ENCODE results near the gene WWOX. TPM values are rescaled to one million over a fixed set of nuclear protein-coding genes. Genes with fewer than 3 reads are reported as not detected.

Gene WWOX
- total RNA-seq, 2 experiments from 2014 or later = 20.2 to 21.4 TPM

DNA sequence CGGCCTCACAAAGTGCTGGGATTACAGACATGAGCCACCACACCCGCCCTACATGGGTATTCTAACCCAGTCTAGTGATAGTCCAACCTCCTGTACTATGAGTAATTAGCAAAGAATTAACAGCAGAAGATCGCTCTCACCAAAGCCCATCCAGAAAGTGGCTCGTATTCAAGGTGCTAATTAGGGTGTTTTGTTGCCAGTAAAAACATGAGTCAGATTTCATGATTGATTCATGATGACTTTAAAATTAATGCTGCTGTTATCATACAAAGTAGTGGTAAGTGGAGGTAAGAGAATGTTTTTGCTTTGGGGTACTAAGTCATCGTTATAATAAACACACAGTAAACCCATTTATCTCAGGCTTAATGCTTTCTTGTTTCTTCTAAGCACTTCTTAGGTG, 428.8 kb downstream of the WWOX start:
- Mint-ChIP-seq H3K36me3 (ENCODE audit: low read depth) (peaks cover 2% of the 10 kb centered on the region), H3K27ac (no peak overlapping the region), H3K4me1 (ENCODE audit: low read depth) (no peaks in the 10 kb centered on the region), H3K27me3 (ENCODE audit: low read depth) (no peaks in the 10 kb centered on the region), H3K9me3 (no peaks in the 10 kb centered on the region), H3K4me3 (no peak overlapping the region)
- no peak for DNase-seq
- intact Hi-C loops (cut with micrococcal nuclease) = no loop called here
- CTCF ChIA-PET = no interaction called here

DNA sequence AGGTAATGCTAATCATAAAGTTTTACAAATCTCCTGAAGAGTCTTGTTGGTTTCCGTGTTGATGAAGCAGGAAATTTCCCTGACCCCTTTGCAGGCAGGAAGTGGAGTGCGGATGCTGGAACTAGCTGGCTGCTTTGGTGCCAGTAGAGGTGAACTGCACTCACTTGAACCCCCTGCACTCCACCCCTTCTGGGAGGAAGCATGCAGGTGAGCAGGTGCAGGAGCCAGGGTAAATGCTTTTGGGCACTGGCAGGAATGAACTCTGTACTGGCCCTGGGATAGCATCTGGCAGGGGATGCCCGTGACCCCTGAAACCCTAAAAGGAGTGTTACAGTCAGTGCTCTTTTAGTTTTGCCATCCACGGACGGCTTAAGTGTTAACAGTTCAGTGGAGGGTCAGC, 430.4 kb downstream of the WWOX start:
- no peak for DNase-seq
- Mint-ChIP-seq H3K36me3 (ENCODE audit: low read depth) (peaks cover 2% of the 10 kb centered on the region), H3K27ac (no peak overlapping the region), H3K27me3 (ENCODE audit: low read depth) (no peaks in the 10 kb centered on the region), H3K9me3 (no peaks in the 10 kb centered on the region), H3K4me3 (no peak overlapping the region), H3K4me1 (ENCODE audit: low read depth) (no peaks in the 10 kb centered on the region)
- intact Hi-C loops (cut with micrococcal nuclease) = no loop called here
- CTCF ChIA-PET = interaction anchor here (0.6 kb wide), 1 partner anchor 1027 kb away, joined by 3 read pairs; no protein-coding TSS in a partner anchor

GRCh38 chr16:78530283-78530682, 430.8 kb downstream of the WWOX start:
- CTCF ChIA-PET = interaction anchor here (0.6 kb wide), 1 partner anchor 1026 kb away, joined by 3 read pairs; no protein-coding TSS in a partner anchor
- DNase-seq = no peak

GRCh38 chr16:78535098-78535497, 435.6 kb downstream of the WWOX start:
- intact Hi-C loops (cut with micrococcal nuclease) = no loop called here
- Mint-ChIP-seq H3K27ac (no peak overlapping the region), H3K4me1 (ENCODE audit: low read depth) (no peaks in the 10 kb centered on the region), H3K27me3 (ENCODE audit: low read depth) (no peaks in the 10 kb centered on the region), H3K9me3 (no peaks in the 10 kb centered on the region), H3K4me3 (no peak overlapping the region), H3K36me3 (ENCODE audit: low read depth) (no peaks in the 10 kb centered on the region)
- CTCF ChIA-PET = no interaction called here
- DNase-seq = no peak

More at GRCh38 chr16:78530283-78530682, 430.8 kb downstream of the WWOX start:
- no peaks in the 10 kb centered on the region for H3K4me1 Mint-ChIP-seq (ENCODE audit: low read depth)
- no peak overlapping the region for H3K27ac Mint-ChIP-seq
- H3K36me3 Mint-ChIP-seq (ENCODE audit: low read depth) = peaks cover 2% of the 10 kb centered on the region
- intact Hi-C loops (cut with micrococcal nuclease) = no loop called here
- H3K27me3 Mint-ChIP-seq (ENCODE audit: low read depth) = no peaks in the 10 kb centered on the region
- H3K9me3 Mint-ChIP-seq = no peaks in the 10 kb centered on the region
- H3K4me3 Mint-ChIP-seq = no peak overlapping the region

GRCh38 chr16:78537511-78537910, 438.1 kb downstream of the WWOX start:
- Mint-ChIP-seq H3K27me3 (ENCODE audit: low read depth) (no peaks in the 10 kb centered on the region), H3K27ac (no peak overlapping the region), H3K9me3 (no peaks in the 10 kb centered on the region), H3K4me1 (ENCODE audit: low read depth) (no peaks in the 10 kb centered on the region), H3K4me3 (no peak overlapping the region), H3K36me3 (ENCODE audit: low read depth) (no peaks in the 10 kb centered on the region)
- CTCF ChIA-PET = no interaction called here
- DNase-seq = no peak
- intact Hi-C loops (cut with micrococcal nuclease) = no loop called here

- DNase-seq = no peak
- Mint-ChIP-seq H3K4me3 (no peak overlapping the region), H3K27ac (no peak overlapping the region), H3K27me3 (ENCODE audit: low read depth) (no peaks in the 10 kb centered on the region), H3K9me3 (no peaks in the 10 kb centered on the region), H3K36me3 (ENCODE audit: low read depth) (no peaks in the 10 kb centered on the region), H3K4me1 (ENCODE audit: low read depth) (no peaks in the 10 kb centered on the region)
- CTCF ChIA-PET = no interaction called here
- intact Hi-C loops (cut with micrococcal nuclease) = no loop called here
Observed at GRCh38 chr16:78538292-78538691, 438.8 kb downstream of the WWOX start.

DNA sequence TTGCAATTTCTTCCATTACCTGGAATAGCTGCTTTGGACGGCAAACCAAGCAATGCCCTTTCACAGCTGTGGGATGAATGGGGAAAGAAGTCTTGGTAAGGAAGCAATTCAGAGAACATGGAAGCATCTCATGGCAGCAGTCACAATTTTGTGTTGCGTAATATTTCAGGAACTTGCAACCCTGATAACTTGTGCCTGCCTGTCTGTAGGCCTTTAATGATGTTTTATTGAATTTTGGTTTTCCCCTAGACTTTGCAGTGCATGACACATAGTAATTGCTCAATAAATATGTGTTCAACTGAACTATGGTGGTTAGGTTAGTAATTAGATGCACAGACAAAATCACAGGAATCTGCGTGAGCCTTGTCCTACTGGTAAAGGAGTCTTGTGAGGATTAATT, 439.5 kb downstream of the WWOX start:
- Mint-ChIP-seq H3K9me3 (no peaks in the 10 kb centered on the region), H3K4me3 (no peak overlapping the region), H3K36me3 (ENCODE audit: low read depth) (no peaks in the 10 kb centered on the region), H3K4me1 (ENCODE audit: low read depth) (no peaks in the 10 kb centered on the region), H3K27ac (no peak overlapping the region), H3K27me3 (ENCODE audit: low read depth) (no peaks in the 10 kb centered on the region)
- intact Hi-C loops (cut with micrococcal nuclease) = no loop called here
- CTCF ChIA-PET = no interaction called here
- no peak for DNase-seq

GRCh38 chr16:78542419-78542818, 443.0 kb downstream of the WWOX start:
- CTCF ChIA-PET = interaction anchor here (0.7 kb wide), 1 partner anchor 1891 kb away, joined by 4 read pairs; no protein-coding TSS in a partner anchor

DNA sequence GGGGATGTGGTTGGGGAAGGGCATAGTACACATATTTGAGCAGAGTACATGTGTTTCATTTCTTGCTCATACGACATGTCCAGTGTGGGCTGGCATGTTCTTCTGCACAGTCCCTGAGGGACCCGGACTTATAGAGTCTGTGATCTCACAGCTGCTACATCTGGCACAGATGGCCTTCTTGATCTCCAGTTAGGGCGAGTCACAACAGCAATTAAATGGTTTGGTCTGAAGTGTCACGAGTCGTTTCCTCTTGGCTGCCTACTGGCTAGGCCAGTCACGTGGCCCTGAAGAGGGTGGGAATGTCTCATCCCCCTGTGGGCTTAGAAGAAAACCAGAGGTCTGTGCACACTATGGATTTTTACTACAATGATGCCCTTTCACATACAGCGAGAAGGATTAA, 443.6 kb downstream of the WWOX start:
- no peak for DNase-seq
- no peak overlapping the region for H3K4me3 Mint-ChIP-seq
- H3K9me3 Mint-ChIP-seq = no peaks in the 10 kb centered on the region
- intact Hi-C loops (cut with micrococcal nuclease) = no loop called here
- no peaks in the 10 kb centered on the region for H3K36me3 Mint-ChIP-seq (ENCODE audit: low read depth)
- H3K27ac Mint-ChIP-seq = no peak overlapping the region
- CTCF ChIA-PET = no interaction called here
- no peaks in the 10 kb centered on the region for H3K4me1 Mint-ChIP-seq (ENCODE audit: low read depth)
- H3K27me3 Mint-ChIP-seq (ENCODE audit: low read depth) = no peaks in the 10 kb centered on the region

More at GRCh38 chr16:78542419-78542818, 443.0 kb downstream of the WWOX start:
- no peak for DNase-seq
- Mint-ChIP-seq H3K27me3 (ENCODE audit: low read depth) (no peaks in the 10 kb centered on the region), H3K36me3 (ENCODE audit: low read depth) (no peaks in the 10 kb centered on the region), H3K4me1 (ENCODE audit: low read depth) (no peaks in the 10 kb centered on the region), H3K4me3 (no peak overlapping the region), H3K9me3 (no peaks in the 10 kb centered on the region), H3K27ac (no peak overlapping the region)
- intact Hi-C loops (cut with micrococcal nuclease) = no loop called here

- no peak overlapping the region for H3K4me3 Mint-ChIP-seq
- H3K27ac Mint-ChIP-seq = no peak overlapping the region
- no peaks in the 10 kb centered on the region for H3K9me3 Mint-ChIP-seq
- peaks cover 8% of the 10 kb centered on the region for H3K4me1 Mint-ChIP-seq (ENCODE audit: low read depth)
- H3K27me3 Mint-ChIP-seq (ENCODE audit: low read depth) = no peaks in the 10 kb centered on the region
- intact Hi-C loops (cut with micrococcal nuclease) = no loop called here
- no peak for DNase-seq
- H3K36me3 Mint-ChIP-seq (ENCODE audit: low read depth) = peaks cover 2% of the 10 kb centered on the region
- CTCF ChIA-PET = no interaction called here
Observed at GRCh38 chr16:78549366-78549765, 449.9 kb downstream of the WWOX start.

DNA sequence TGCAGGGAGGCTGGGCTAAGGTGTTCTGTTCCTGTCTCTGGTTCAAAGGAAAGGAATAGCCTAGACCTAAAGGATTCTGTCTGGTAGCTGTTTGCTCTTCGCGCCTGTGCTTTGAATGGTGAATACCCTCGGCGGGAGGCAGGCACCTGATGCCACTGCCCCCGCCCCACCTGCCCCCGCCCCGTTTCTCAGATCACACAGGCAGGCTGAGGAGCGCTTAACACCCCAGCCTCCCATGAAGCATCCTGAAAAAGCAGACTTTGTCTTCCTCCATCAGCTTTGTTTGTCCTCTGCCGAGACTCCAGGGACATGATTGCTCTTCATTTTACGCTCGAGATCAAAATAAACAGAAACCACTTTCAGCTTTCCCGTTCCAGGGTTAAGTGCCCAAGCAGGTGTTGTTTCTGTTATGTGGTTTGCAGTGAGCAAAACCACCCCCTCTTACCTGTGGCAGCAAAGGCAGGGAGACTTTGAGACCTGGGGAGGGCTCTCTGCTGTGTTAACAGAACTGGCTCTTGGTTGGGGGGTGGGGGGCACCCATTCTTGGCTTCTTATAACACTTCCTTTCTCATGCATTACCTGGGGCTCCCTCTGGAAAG, 452.1 kb downstream of the WWOX start:
- no peak for DNase-seq
- no peak overlapping the region for H3K27ac Mint-ChIP-seq
- intact Hi-C loops (cut with micrococcal nuclease) = no loop called here
- no peaks in the 10 kb centered on the region for H3K9me3 Mint-ChIP-seq
- H3K4me3 Mint-ChIP-seq = no peak overlapping the region
- no peaks in the 10 kb centered on the region for H3K27me3 Mint-ChIP-seq (ENCODE audit: low read depth)
- H3K4me1 Mint-ChIP-seq (ENCODE audit: low read depth) = peaks cover 8% of the 10 kb centered on the region
- peaks cover 2% of the 10 kb centered on the region for H3K36me3 Mint-ChIP-seq (ENCODE audit: low read depth)
- CTCF ChIA-PET = no interaction called here

GRCh38 chr16:78552106-78552675, 452.7 kb downstream of the WWOX start:
- intact Hi-C loops (cut with micrococcal nuclease) = no loop called here
- Mint-ChIP-seq H3K27ac (no peak overlapping the region), H3K4me1 (ENCODE audit: low read depth) (peaks cover 8% of the 10 kb centered on the region), H3K9me3 (no peaks in the 10 kb centered on the region), H3K36me3 (ENCODE audit: low read depth) (peaks cover 2% of the 10 kb centered on the region), H3K4me3 (no peak overlapping the region), H3K27me3 (ENCODE audit: low read depth) (no peaks in the 10 kb centered on the region)
- DNase-seq = no peak
- CTCF ChIA-PET = no interaction called here

DNA sequence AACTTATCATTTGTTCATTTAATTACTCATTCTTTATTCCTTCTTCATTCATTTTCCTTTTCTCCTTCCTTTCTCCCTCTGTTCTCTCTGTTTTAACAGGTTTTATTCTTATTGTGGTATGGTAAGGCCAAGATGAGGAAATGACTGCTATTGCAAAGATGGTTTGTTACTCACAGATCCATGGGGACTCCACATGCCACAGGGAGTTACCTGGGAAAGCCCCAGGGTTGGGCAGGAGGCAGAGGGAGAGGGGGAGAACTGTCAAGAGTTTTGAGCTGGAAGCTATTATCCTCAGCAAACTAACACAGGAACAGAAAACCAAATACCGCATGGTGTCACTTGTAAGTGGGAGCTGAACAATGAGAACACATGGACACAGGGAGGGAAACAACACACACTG, 453.3 kb downstream of the WWOX start:
- peaks cover 2% of the 10 kb centered on the region for H3K36me3 Mint-ChIP-seq (ENCODE audit: low read depth)
- no peak for DNase-seq
- H3K27me3 Mint-ChIP-seq (ENCODE audit: low read depth) = no peaks in the 10 kb centered on the region
- no peak overlapping the region for H3K27ac Mint-ChIP-seq
- intact Hi-C loops (cut with micrococcal nuclease) = no loop called here
- CTCF ChIA-PET = no interaction called here
- H3K4me3 Mint-ChIP-seq = no peak overlapping the region
- H3K4me1 Mint-ChIP-seq (ENCODE audit: low read depth) = peaks cover 8% of the 10 kb centered on the region
- no peaks in the 10 kb centered on the region for H3K9me3 Mint-ChIP-seq
